HL-60 (cell line): ENCODE results near the gene ZNF48.

Experiments used
- DNase-seq, 2 experiments: peaks; one replicate each; pipeline ENCODE4 v3.0.0-alpha.2; 2010 to 2020; ENCODE audit warnings: low read depth in 1 of 2, low spot score in 1 of 2
- H3K27ac ChIP-seq: fragments of 250-450 bp; sonication (Bioruptor Pico); replicated peaks from 2 replicates; pipeline ENCODE4 v1.5.1; 2020; ENCODE audit warnings: mild to moderate bottlenecking, moderate library complexity
- H3K27me3 ChIP-seq: fragments of 250-450 bp; sonication (Bioruptor Pico); 2 replicates; pipeline ENCODE4 v1.5.1; 2021; ENCODE audit warnings: mild to moderate bottlenecking, moderate library complexity; ENCODE audit not compliant: insufficient read depth, poor library complexity, severe bottlenecking
- H3K4me3 ChIP-seq: replicated peaks from 2 replicates; pipeline ENCODE4 v1.5.1; 2011; ENCODE audit warnings: mild to moderate bottlenecking, control low read depth, low read length; ENCODE audit not compliant: insufficient read depth
- GABPA ChIP-seq: IDR thresholded peaks from 2 replicates; pipeline ENCODE4 v1.6.1; 2012; ENCODE audit warnings: low read depth
- POLR2AphosphoS5 ChIP-seq: IDR thresholded peaks from 2 replicates; pipeline ENCODE4 v1.6.1; 2012; ENCODE audit warnings: low read depth
- REST ChIP-seq: IDR thresholded peaks from 2 replicates; pipeline ENCODE4 v1.6.1; 2012; ENCODE audit warnings: low read depth; ENCODE audit not compliant: insufficient replicate concordance
- SPI1 ChIP-seq: IDR thresholded peaks from 2 replicates; pipeline ENCODE4 v1.6.1; 2012; ENCODE audit warnings: low read depth, mild to moderate bottlenecking, borderline replicate concordance
- TF ChIP-seq, protein P1 (sequence below): IDR thresholded peaks from one replicate; pipeline ENCODE4 v1.5.1; 2011; ENCODE audit warnings: low read length, control low read depth, inconsistent platforms; ENCODE audit not compliant: insufficient read depth

ZNF48 gene

GRCh38 chr16:30401768-30402425 lies 6.7 kb downstream of the ZNF48 start:
- no peak overlapping the region for H3K27ac ChIP-seq

GRCh38 chr16:30406795-30407101 lies 11.5 kb downstream of the ZNF48 start:
- TF ChIP-seq, protein P1, sequence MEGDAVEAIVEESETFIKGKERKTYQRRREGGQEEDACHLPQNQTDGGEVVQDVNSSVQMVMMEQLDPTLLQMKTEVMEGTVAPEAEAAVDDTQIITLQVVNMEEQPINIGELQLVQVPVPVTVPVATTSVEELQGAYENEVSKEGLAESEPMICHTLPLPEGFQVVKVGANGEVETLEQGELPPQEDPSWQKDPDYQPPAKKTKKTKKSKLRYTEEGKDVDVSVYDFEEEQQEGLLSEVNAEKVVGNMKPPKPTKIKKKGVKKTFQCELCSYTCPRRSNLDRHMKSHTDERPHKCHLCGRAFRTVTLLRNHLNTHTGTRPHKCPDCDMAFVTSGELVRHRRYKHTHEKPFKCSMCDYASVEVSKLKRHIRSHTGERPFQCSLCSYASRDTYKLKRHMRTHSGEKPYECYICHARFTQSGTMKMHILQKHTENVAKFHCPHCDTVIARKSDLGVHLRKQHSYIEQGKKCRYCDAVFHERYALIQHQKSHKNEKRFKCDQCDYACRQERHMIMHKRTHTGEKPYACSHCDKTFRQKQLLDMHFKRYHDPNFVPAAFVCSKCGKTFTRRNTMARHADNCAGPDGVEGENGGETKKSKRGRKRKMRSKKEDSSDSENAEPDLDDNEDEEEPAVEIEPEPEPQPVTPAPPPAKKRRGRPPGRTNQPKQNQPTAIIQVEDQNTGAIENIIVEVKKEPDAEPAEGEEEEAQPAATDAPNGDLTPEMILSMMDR = no peak
- no peak for TF ChIP-seq REST
- DNase-seq = no peak
- no peaks in the 10 kb centered on the region for H3K27me3 ChIP-seq
- H3K27ac ChIP-seq = no peak overlapping the region
- H3K4me3 ChIP-seq = peak overlapping the region; percentile 77

More at GRCh38 chr16:30401768-30402425, 6.7 kb downstream of the ZNF48 start:
- DNase-seq = no peak
- TF ChIP-seq REST (no peak), SPI1 (no peak), POLR2AphosphoS5 (no peak), GABPA (no peak)
- TF ChIP-seq, protein P1 = no peak
- Histone ChIP-seq H3K27me3 (peaks cover 4% of the 10 kb centered on the region), H3K4me3 (no peak overlapping the region)

DNA sequence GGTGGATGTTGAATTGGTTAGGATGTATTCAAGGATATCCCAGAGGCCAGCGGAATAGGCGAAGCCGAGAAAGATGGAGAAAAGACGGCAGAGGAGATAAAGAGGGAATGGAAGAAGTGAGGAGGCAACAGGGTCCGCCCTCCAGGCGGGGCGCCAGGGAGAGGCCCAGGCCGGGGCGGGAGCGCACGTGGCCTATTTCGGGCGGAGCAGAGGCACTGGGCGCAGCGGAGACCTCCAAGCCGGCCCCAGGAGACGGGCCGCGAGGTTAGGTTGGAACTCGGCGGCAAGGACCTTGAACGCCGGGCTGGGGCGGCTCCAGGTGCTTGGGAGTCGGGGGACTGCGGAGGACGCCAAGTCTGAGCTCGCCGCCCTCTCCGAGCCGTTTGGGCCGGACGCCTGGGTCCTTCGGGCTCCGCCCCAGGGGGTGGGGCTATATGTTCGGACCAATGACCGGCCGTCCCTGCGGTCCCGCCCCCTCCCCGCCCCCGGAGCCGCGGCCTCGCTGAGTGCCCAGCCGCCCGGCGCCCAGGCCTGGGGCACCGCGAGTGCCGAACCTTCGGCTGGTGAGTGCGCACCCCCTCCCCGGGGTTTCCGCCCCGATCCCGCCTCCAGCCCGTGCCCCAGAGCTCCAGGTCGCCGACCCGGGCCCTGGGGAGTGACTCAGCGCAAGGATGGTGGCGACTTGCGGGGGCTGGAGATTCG lies 12.0 kb downstream of the ZNF48 start, which contains the start of gene ZNF771:
Gene ZNF771, plus strand, starts transcription at position 505 of the 702 bp plus-strand sequence. CDS start 448 bp downstream, outside the sequence.
- Histone ChIP-seq H3K27ac (peak within 1 kb of the TSS; percentile 77), H3K27me3 (no peaks in the 10 kb centered on the region), H3K4me3 (peak within 1 kb of the TSS; percentile 77)
- no peak for TF ChIP-seq SPI1
- peak; percentile 70 for TF ChIP-seq POLR2AphosphoS5
- TF ChIP-seq, protein P1 = no peak
- no peak for TF ChIP-seq GABPA
- peak; percentile 62 for TF ChIP-seq REST
- peak; percentile 83 to 88 for DNase-seq
